Neuronal stem cell (in vitro differentiated cells): ENCODE results near the gene MKLN1.

Experiments used
- DNase-seq: peaks from one replicate; pipeline ENCODE4 v3.0.0-alpha.2; 2013; ENCODE audit warnings: low spot score
- H2AFZ ChIP-seq: one replicate; pipeline ENCODE4 v1.6.1; 2013; ENCODE audit warnings: mild to moderate bottlenecking, low read length, inconsistent platforms
- H2AK5ac ChIP-seq: 2 replicates; pipeline ENCODE4 v1.6.1; 2013; ENCODE audit warnings: low read depth, mild to moderate bottlenecking, inconsistent platforms, low read length, moderate library complexity, mixed read lengths
- H2BK120ac ChIP-seq: 2 replicates; pipeline ENCODE4 v1.6.1; 2013; ENCODE audit warnings: low read depth, mild to moderate bottlenecking, inconsistent platforms, low read length, moderate library complexity, mixed read lengths
- H2BK12ac ChIP-seq: one replicate; pipeline ENCODE4 v1.6.1; 2013; ENCODE audit warnings: low read length, inconsistent platforms
- H2BK15ac ChIP-seq: 2 replicates; pipeline ENCODE4 v1.6.1; 2013; ENCODE audit warnings: mild to moderate bottlenecking, low read length, inconsistent platforms, mixed read lengths
- H2BK5ac ChIP-seq: one replicate; pipeline ENCODE4 v1.6.1; 2013; ENCODE audit warnings: inconsistent platforms, mild to moderate bottlenecking, low read length, moderate library complexity
- H3K14ac ChIP-seq: one replicate; pipeline ENCODE4 v1.6.1; 2013; ENCODE audit warnings: low read length, inconsistent platforms
- H3K18ac ChIP-seq: 2 replicates; pipeline ENCODE4 v1.6.1; 2013; ENCODE audit warnings: low read length, inconsistent platforms
- H3K23ac ChIP-seq: 2 replicates; pipeline ENCODE4 v1.6.1; 2013; ENCODE audit warnings: low read depth, mild to moderate bottlenecking, mixed read lengths, low read length, inconsistent platforms; ENCODE audit not compliant: poor library complexity
- H3K27ac ChIP-seq: replicated peaks from 3 replicates; pipeline ENCODE4 v1.5.1; 2013; ENCODE audit warnings: low read length, inconsistent platforms
- H3K27me3 ChIP-seq, 3 experiments: 2 replicates each; pipeline ENCODE4 v1.6.1; 2013; ENCODE audit warnings: low read length in 3 of 3, mild to moderate bottlenecking in 2 of 3, inconsistent platforms in 1 of 3, low read depth in 1 of 3, mixed read lengths in 1 of 3, moderate library complexity in 1 of 3; ENCODE audit not compliant: control insufficient read depth in 3 of 3, insufficient read depth in 3 of 3
- H3K36me3 ChIP-seq, 2 donors: replicated peaks in 1 of 2; 2 replicates each; pipeline ENCODE4 v1.6.1; 2013; ENCODE audit warnings: low read length in 2 of 2; ENCODE audit not compliant: control insufficient read depth in 2 of 2, insufficient read depth in 2 of 2
- H3K4ac ChIP-seq: 2 replicates; pipeline ENCODE4 v1.6.1; 2013; ENCODE audit warnings: inconsistent platforms, mild to moderate bottlenecking, low read length, moderate library complexity
- H3K4me1 ChIP-seq, 2 donors: 1 replicate in 1 of 2; 2 replicates in 1 of 2; pipeline ENCODE4 v1.6.1; 2013; ENCODE audit warnings: low read length in 2 of 2, low read depth in 1 of 2; ENCODE audit not compliant: control insufficient read depth in 2 of 2, insufficient read depth in 1 of 2
- H3K4me2 ChIP-seq: one replicate; pipeline ENCODE4 v1.6.1; 2013; ENCODE audit warnings: mild to moderate bottlenecking, low read length, inconsistent platforms; ENCODE audit not compliant: insufficient read depth, poor library complexity, severe bottlenecking
- H3K4me3 ChIP-seq, 2 donors: 2 replicates each; pipeline ENCODE4 v1.5.1; 2013; ENCODE audit warnings: low read length in 2 of 2, mild to moderate bottlenecking in 2 of 2, inconsistent platforms in 1 of 2, moderate library complexity in 1 of 2
- H3K79me1 ChIP-seq: one replicate; pipeline ENCODE4 v1.6.1; 2013; ENCODE audit warnings: low read depth, mild to moderate bottlenecking, inconsistent platforms, low read length, moderate library complexity
- H3K9ac ChIP-seq: one replicate; pipeline ENCODE4 v1.6.1; 2013; ENCODE audit warnings: mild to moderate bottlenecking, low read depth, low read length, inconsistent platforms; ENCODE audit not compliant: poor library complexity
- H3K9me3 ChIP-seq, 2 donors: replicated peaks in 1 of 2; 2 replicates each; pipeline versions ENCODE3 to v1.6.1; 2013; ENCODE audit warnings: low read length in 2 of 2, mild to moderate bottlenecking in 2 of 2, inconsistent platforms in 1 of 2, low read depth in 1 of 2, mixed read lengths in 1 of 2, moderate library complexity in 1 of 2; ENCODE audit not compliant: control insufficient read depth in 2 of 2, insufficient read depth in 1 of 2
- H4K8ac ChIP-seq: one replicate; pipeline ENCODE4 v1.6.1; 2013; ENCODE audit warnings: low read depth, mild to moderate bottlenecking, inconsistent platforms, low read length, moderate library complexity
- H4K91ac ChIP-seq: one replicate; pipeline ENCODE4 v1.6.1; 2013; ENCODE audit warnings: low read length, low read depth, mild to moderate bottlenecking, inconsistent platforms; ENCODE audit not compliant: poor library complexity
- WGBS, 2 donors: extraction: QIAGEN DNeasy Blood & Tissue Kit; methylation state at CpG; one replicate each; pipeline ENCODE4 v1.1.7; 2013; ENCODE audit warnings: missing lambda C conversion rate in 2 of 2, mixed read lengths in 1 of 2; ENCODE audit not compliant: insufficient read length in 2 of 2, insufficient replicate concordance in 1 of 2; ENCODE audit errors: extremely low coverage in 2 of 2; 5-methylcytosine and 5-hydroxymethylcytosine counted together

MKLN1 gene

GRCh38 chr7:131508754-131509486 lies 181.2 kb downstream of the MKLN1 start:
- no peak overlapping the region for H2BK15ac ChIP-seq
- no peak overlapping the region for H3K18ac ChIP-seq
- H3K4me2 ChIP-seq, result no peak overlapping the region
- H3K23ac ChIP-seq, result no peak overlapping the region
- H4K8ac ChIP-seq, result no peak overlapping the region
- no peak overlapping the region for H3K4me3 ChIP-seq
- peaks cover 25 to 68% of the 10 kb centered on the region in 2 donors for H3K36me3 ChIP-seq
- H3K14ac ChIP-seq, result no peak overlapping the region
- H2BK5ac ChIP-seq, result no peak overlapping the region
- WGBS, 2 donors, result no CpG with 5 or more reads among the region's 10 CpGs
- no peak overlapping the region for H2BK12ac ChIP-seq
- peaks cover 0 to 5% of the 10 kb centered on the region in 2 donors for H3K4me1 ChIP-seq
- no peaks in the 10 kb centered on the region for H3K27me3 ChIP-seq
- H2AK5ac ChIP-seq, result no peak overlapping the region
- H3K9me3 ChIP-seq, result no peaks in the 10 kb centered on the region
- no peak overlapping the region for H3K9ac ChIP-seq
- no peak for DNase-seq
- H3K4ac ChIP-seq, result no peak overlapping the region
- H4K91ac ChIP-seq, result no peak overlapping the region
- H3K79me1 ChIP-seq, result no peaks in the 10 kb centered on the region
- H2BK120ac ChIP-seq, result no peak overlapping the region
- no peak overlapping the region for H2AFZ ChIP-seq
- no peak overlapping the region for H3K27ac ChIP-seq

GRCh38 chr7:131509781-131510180 lies 182.1 kb downstream of the MKLN1 start:
- no peaks in the 10 kb centered on the region for H3K9me3 ChIP-seq
- no CpG with 5 or more reads among the region's 8 CpGs for WGBS, 2 donors
- DNase-seq, result no peak
- H2AK5ac ChIP-seq, result no peak overlapping the region
- H3K79me1 ChIP-seq, result no peaks in the 10 kb centered on the region
- no peak overlapping the region for H4K91ac ChIP-seq
- H3K27ac ChIP-seq, result no peak overlapping the region
- no peak overlapping the region for H2BK15ac ChIP-seq
- no peak overlapping the region for H3K23ac ChIP-seq
- H3K9ac ChIP-seq, result no peak overlapping the region
- no peak overlapping the region for H4K8ac ChIP-seq
- H3K4ac ChIP-seq, result no peak overlapping the region
- H3K14ac ChIP-seq, result no peak overlapping the region
- no peak overlapping the region for H3K4me3 ChIP-seq
- no peak overlapping the region for H2AFZ ChIP-seq
- H3K18ac ChIP-seq, result no peak overlapping the region
- no peak overlapping the region for H2BK5ac ChIP-seq
- H3K27me3 ChIP-seq, result no peaks in the 10 kb centered on the region
- no peak overlapping the region for H2BK12ac ChIP-seq
- H2BK120ac ChIP-seq, result no peak overlapping the region
- peaks cover 0 to 5% of the 10 kb centered on the region in 2 donors for H3K4me1 ChIP-seq
- H3K36me3 ChIP-seq, result peaks cover 24 to 60% of the 10 kb centered on the region in 2 donors
- no peak overlapping the region for H3K4me2 ChIP-seq

GRCh38 chr7:131511071-131511470 lies 183.4 kb downstream of the MKLN1 start:
- Histone ChIP-seq H3K79me1 (no peaks in the 10 kb centered on the region), H4K91ac (no peak overlapping the region)
- no CpG with 5 or more reads among the region's 9 CpGs for WGBS, 2 donors

GRCh38 chr7:131511774-131512535 lies 184.3 kb downstream of the MKLN1 start:
- Histone ChIP-seq H2BK120ac (no peak overlapping the region), H3K36me3 (peaks cover 15 to 39% of the 10 kb centered on the region in 2 donors), H3K14ac (no peak overlapping the region), H4K91ac (no peak overlapping the region), H3K9me3 (no peaks in the 10 kb centered on the region), H4K8ac (no peak overlapping the region), H3K9ac (no peak overlapping the region), H2BK12ac (no peak overlapping the region), H3K23ac (no peak overlapping the region), H3K79me1 (no peaks in the 10 kb centered on the region), H3K4me2 (no peak overlapping the region), H2AK5ac (no peak overlapping the region), H2BK15ac (peak overlapping the region; percentile 30), H2BK5ac (no peak overlapping the region), H3K4me1 (peaks cover 0 to 7% of the 10 kb centered on the region in 2 donors), H3K27ac (no peak overlapping the region), H3K27me3 (no peaks in the 10 kb centered on the region), H2AFZ (no peak overlapping the region), H3K4ac (no peak overlapping the region), H3K4me3 (peak overlapping the region in 1 of 2 donors; percentile 6), H3K18ac (no peak overlapping the region)
- DNase-seq, result no peak
- no CpG with 5 or more reads among the region's 15 CpGs for WGBS, 2 donors

More at GRCh38 chr7:131511071-131511470, 183.4 kb downstream of the MKLN1 start:
- H2BK15ac ChIP-seq, result no peak overlapping the region
- H2BK120ac ChIP-seq, result no peak overlapping the region
- no peak overlapping the region for H3K4me2 ChIP-seq
- no peak overlapping the region for H3K9ac ChIP-seq
- no peak overlapping the region for H3K23ac ChIP-seq
- H3K4ac ChIP-seq, result no peak overlapping the region
- no peak overlapping the region for H2AFZ ChIP-seq
- H3K9me3 ChIP-seq, result no peaks in the 10 kb centered on the region
- peaks cover 19 to 47% of the 10 kb centered on the region in 2 donors for H3K36me3 ChIP-seq
- H3K4me1 ChIP-seq, result peaks cover 0 to 7% of the 10 kb centered on the region in 2 donors
- no peaks in the 10 kb centered on the region for H3K27me3 ChIP-seq
- H2BK12ac ChIP-seq, result no peak overlapping the region
- H2BK5ac ChIP-seq, result no peak overlapping the region
- peak overlapping the region; percentile 15 for H3K18ac ChIP-seq
- no peak overlapping the region for H3K27ac ChIP-seq
- no peak for DNase-seq
- H4K8ac ChIP-seq, result no peak overlapping the region
- H3K14ac ChIP-seq, result no peak overlapping the region
- H2AK5ac ChIP-seq, result no peak overlapping the region
- H3K4me3 ChIP-seq, result no peak overlapping the region
